IMR-90 (cell line): ENCODE data around the gene RERE. TPM values are rescaled to one million over a fixed set of nuclear protein-coding genes. Genes with fewer than 3 reads are reported as not detected.

Experiments used
- ATAC-seq: fragments of 200-7000 bp; cut with Tn5 transposase; 2 replicates; pipeline ENCODE4 v1.9.1; 2020; ENCODE audit warnings: low read depth, mild to moderate bottlenecking, moderate library complexity
- BruUV-seq: library from RNA; stranded (reverse); fragments of 400-500 nt; replicated peaks from 2 replicates; lab custom pipeline; 2021; lab: Mats Ljungman, UMichigan
- CTCF ChIA-PET: fragments of 300-600 bp; formaldehyde crosslinking; extraction: SDS; loops from one replicate; lab custom pipeline; 2021; ENCODE audit warnings: antibody characterized with exemption; lab: Yijun Ruan, JAX
- POLR2A ChIA-PET: fragments of 300-600 bp; sonication (Branson Sonifier 250); formaldehyde crosslinking; loops from one replicate; lab custom pipeline; 2022; ENCODE audit warnings: antibody characterized with exemption; ENCODE audit not compliant: unreplicated experiment; lab: Charles Lee
- DNase-seq: peaks from one replicate; pipeline ENCODE4 v3.0.0; 2013
- H2AFZ ChIP-seq: replicated peaks from 2 replicates; pipeline ENCODE3; 2013; ENCODE audit warnings: low read length, mild to moderate bottlenecking; ENCODE audit not compliant: poor library complexity
- H2AK5ac ChIP-seq: 2 replicates; pipeline ENCODE4 v1.6.1; 2013; ENCODE audit warnings: low read depth, low read length, inconsistent platforms
- H2AK9ac ChIP-seq: replicated peaks from 2 replicates; pipeline ENCODE3; 2013; ENCODE audit warnings: mild to moderate bottlenecking, low read depth, low read length, moderate library complexity; ENCODE audit not compliant: poor library complexity
- H2BK120ac ChIP-seq: 2 replicates; pipeline ENCODE4 v1.6.1; 2013; ENCODE audit warnings: low read depth, low read length, inconsistent platforms
- H2BK15ac ChIP-seq: 3 replicates; pipeline ENCODE4 v1.6.1; 2013; ENCODE audit warnings: low read depth, low read length, inconsistent platforms
- H2BK20ac ChIP-seq: 2 replicates; pipeline ENCODE4 v1.6.1; 2013; ENCODE audit warnings: low read depth, mild to moderate bottlenecking, inconsistent platforms, low read length, moderate library complexity
- H2BK5ac ChIP-seq: 2 replicates; pipeline ENCODE4 v1.6.1; 2013; ENCODE audit warnings: mild to moderate bottlenecking, low read depth, low read length, inconsistent platforms; ENCODE audit not compliant: poor library complexity, severe bottlenecking
- H3K14ac ChIP-seq: replicated peaks from 2 replicates; pipeline ENCODE4 v1.6.1; 2013; ENCODE audit warnings: low read depth, low read length, inconsistent platforms
- H3K18ac ChIP-seq: 2 replicates; pipeline ENCODE4 v1.6.1; 2013; ENCODE audit warnings: low read depth, low read length, control low read depth
- H3K23ac ChIP-seq: 2 replicates; pipeline ENCODE4 v1.6.1; 2013; ENCODE audit warnings: low read depth, low read length, inconsistent platforms
- H3K27ac ChIP-seq: 2 replicates; pipeline ENCODE4 v1.5.1; 2013; ENCODE audit warnings: mild to moderate bottlenecking, control low read depth, low read length; ENCODE audit not compliant: insufficient read depth
- H3K27me3 ChIP-seq: 2 replicates; pipeline ENCODE4 v1.6.1; 2013; ENCODE audit warnings: low read length; ENCODE audit not compliant: control insufficient read depth, insufficient read depth
- H3K36me3 ChIP-seq: 2 replicates; pipeline ENCODE4 v1.6.1; 2013; ENCODE audit warnings: low read length, mixed read lengths; ENCODE audit not compliant: control insufficient read depth, insufficient read depth
- H3K4ac ChIP-seq: 2 replicates; pipeline ENCODE4 v1.6.1; 2013; ENCODE audit warnings: low read depth, low read length, inconsistent platforms
- H3K4me1 ChIP-seq: 2 replicates; pipeline ENCODE4 v1.6.1; 2013; ENCODE audit warnings: low read length, mixed read lengths; ENCODE audit not compliant: control insufficient read depth, insufficient read depth
- H3K4me2 ChIP-seq: 2 replicates; pipeline ENCODE4 v1.6.1; 2013; ENCODE audit warnings: low read depth, mild to moderate bottlenecking, control low read depth, low read length, moderate library complexity
- H3K4me3 ChIP-seq: 2 replicates; pipeline ENCODE4 v1.5.1; 2013; ENCODE audit warnings: low read depth, mild to moderate bottlenecking, control low read depth, low read length, moderate library complexity; ENCODE audit not compliant: insufficient read depth
- H3K56ac ChIP-seq: 2 replicates; pipeline ENCODE4 v1.6.1; 2013; ENCODE audit warnings: low read length, inconsistent platforms; ENCODE audit not compliant: insufficient read depth; ENCODE audit errors: extremely low read depth
- H3K79me1 ChIP-seq, 2 experiments: 2 replicates each; pipeline ENCODE4 v1.6.1; 2013; ENCODE audit warnings: low read length in 2 of 2, inconsistent platforms in 1 of 2, low read depth in 1 of 2
- H3K9ac ChIP-seq: 2 replicates; pipeline ENCODE4 v1.6.1; 2013; ENCODE audit warnings: low read depth, low read length, control low read depth
- H3K9me1 ChIP-seq: 2 replicates; pipeline ENCODE4 v1.6.1; 2013; ENCODE audit warnings: low read length, inconsistent platforms; ENCODE audit not compliant: insufficient read depth
- H3K9me3 ChIP-seq: 2 replicates; pipeline ENCODE4 v1.6.1; 2013; ENCODE audit warnings: low read length; ENCODE audit not compliant: control insufficient read depth, insufficient read depth
- H4K20me1 ChIP-seq: 2 replicates; pipeline ENCODE4 v1.6.1; 2013; ENCODE audit warnings: low read length, inconsistent platforms; ENCODE audit not compliant: insufficient read depth
- H4K5ac ChIP-seq: 2 replicates; pipeline ENCODE4 v1.6.1; 2013; ENCODE audit warnings: mild to moderate bottlenecking, low read depth, low read length, control low read depth
- H4K8ac ChIP-seq, 2 experiments: 2 replicates each; pipeline ENCODE4 v1.6.1; 2013; ENCODE audit warnings: low read depth in 2 of 2, low read length in 2 of 2, control low read depth in 1 of 2, inconsistent platforms in 1 of 2
- H4K91ac ChIP-seq: 2 replicates; pipeline ENCODE4 v1.6.1; 2013; ENCODE audit warnings: low read depth, low read length, inconsistent platforms; ENCODE audit not compliant: insufficient read depth
- BHLHE40 ChIP-seq: fragments of 150-350 bp; IDR thresholded peaks from 2 replicates; pipeline ENCODE4 v1.6.1; 2016; ENCODE audit warnings: mild to moderate bottlenecking, low read depth, low read length
- ELK1 ChIP-seq: fragments of 150-350 bp; IDR thresholded peaks from 2 replicates; pipeline ENCODE4 v1.6.1; 2016; ENCODE audit warnings: low read depth, mild to moderate bottlenecking, low read length, moderate library complexity, borderline replicate concordance
- MAZ ChIP-seq: IDR thresholded peaks from 2 replicates; pipeline ENCODE4 v1.6.1; 2012; ENCODE audit warnings: low read depth, mild to moderate bottlenecking, low read length, improper control_type of control experiment, moderate library complexity, borderline replicate concordance
- NFE2L2 ChIP-seq: fragments of 150-350 bp; IDR thresholded peaks from 2 replicates; pipeline ENCODE4 v1.6.1; 2016; ENCODE audit warnings: low read depth, mild to moderate bottlenecking, low read length
- POLR2A ChIP-seq: IDR thresholded peaks from 2 replicates; pipeline ENCODE4 v1.6.1; 2012; ENCODE audit warnings: mild to moderate bottlenecking, low read depth, low read length
- RAD21 ChIP-seq: IDR thresholded peaks from 2 replicates; pipeline ENCODE4 v1.6.1; 2012; ENCODE audit warnings: low read length, improper control_type of control experiment
- WGBS, 2 experiments: methylation state at CpG; one replicate each; pipeline versions ENCODE4 v1.1.5 to v1.1.7; 2013; ENCODE audit warnings: missing lambda C conversion rate in 2 of 2; ENCODE audit not compliant: insufficient read length in 1 of 2; ENCODE audit errors: extremely low coverage in 2 of 2; 5-methylcytosine and 5-hydroxymethylcytosine counted together
- dilution Hi-C: fragments of 300-500 bp; cut with HindIII; formaldehyde crosslinking; loops from one replicate; pipeline ENCODE4 v1.14.3; 2018; ENCODE audit warnings: low sequenced_read_pairs; ENCODE audit not compliant: unreplicated experiment
- in situ Hi-C: fragments of 300-500 bp; cut with MboI; formaldehyde crosslinking; loops from 3 replicates; pipeline ENCODE4 v1.14.3; 2019; ENCODE audit warnings: low sequenced_read_pairs, inconsistent platforms, mixed read lengths
- intact Hi-C: fragments of 100-400 bp; cut with micrococcal nuclease; formaldehyde crosslinking; loops from 2 replicates; pipeline ENCODE4 v1.10.0; 2022
- polyA plus RNA-seq, 3 experiments: library from polyadenylated mRNA; depleted of rRNA; stranded (reverse); fragments of >200 nt; gene quantifications; 2 replicates each; pipeline ENCODE4 v1.2.3, GENCODE V29; 2012; ENCODE audit warnings: low replicate concordance in 1 of 3
- total RNA-seq: library from RNA; depleted of rRNA; stranded (reverse); fragments of >200 nt; gene quantifications from 2 replicates; pipeline ENCODE4 v1.2.3, GENCODE V29; 2012
- TF ChIP-seq, protein P1 (sequence below): fragments of 150-350 bp; IDR thresholded peaks from 2 replicates; pipeline ENCODE4 v1.6.1; 2017; ENCODE audit warnings: mild to moderate bottlenecking, antibody characterized with exemption, low read length, low read depth

RERE gene
- total and polyA plus RNA-seq, 2 of the 4 experiments (the other 2 are of a cell fraction), result 11.5 to 25.1 TPM

GRCh38 chr1:8752921-8753713 lies 64.3 kb downstream of the RERE start:
- H3K79me1 ChIP-seq, result peaks cover 12 to 14% of the 10 kb centered on the region in 2 experiments; a peak in 3 of 4 replicates
- no peak overlapping the region for H3K4me3 ChIP-seq
- no peak overlapping the region for H2AK9ac ChIP-seq
- DNase-seq, result no peak
- no peak overlapping the region for H3K4me2 ChIP-seq
- no peak overlapping the region for H3K14ac ChIP-seq
- H2AFZ ChIP-seq, result no peak overlapping the region
- H2BK20ac ChIP-seq, result no peak overlapping the region
- H2BK120ac ChIP-seq, result no peak overlapping the region
- no CpG with 5 or more reads among the region's 6 CpGs for WGBS, 2 experiments
- H4K5ac ChIP-seq, result no peak overlapping the region
- H4K20me1 ChIP-seq, result no peaks in the 10 kb centered on the region
- no peaks in the 10 kb centered on the region for H3K36me3 ChIP-seq
- H3K4me1 ChIP-seq, result peaks cover 3% of the 10 kb centered on the region; the same call in 1 of the 2 replicates
- H3K18ac ChIP-seq, result no peak overlapping the region
- ATAC-seq, result no peak
- POLR2A ChIA-PET, result no interaction called here
- no TSS peak for BruUV-seq
- dilution Hi-C loops (no loop called here), intact Hi-C loops (no loop called here), in situ Hi-C loops (no loop called here)
- no peak overlapping the region for H3K27ac ChIP-seq
- no peak overlapping the region for H2BK15ac ChIP-seq
- no peak overlapping the region for H3K56ac ChIP-seq
- H3K23ac ChIP-seq, result no peak overlapping the region
- H2AK5ac ChIP-seq, result no peak overlapping the region
- TF ChIP-seq POLR2A, result no peak
- no peak for TF ChIP-seq BHLHE40
- no peak for TF ChIP-seq MAZ
- no peak for TF ChIP-seq RAD21
- TF ChIP-seq, protein P1, sequence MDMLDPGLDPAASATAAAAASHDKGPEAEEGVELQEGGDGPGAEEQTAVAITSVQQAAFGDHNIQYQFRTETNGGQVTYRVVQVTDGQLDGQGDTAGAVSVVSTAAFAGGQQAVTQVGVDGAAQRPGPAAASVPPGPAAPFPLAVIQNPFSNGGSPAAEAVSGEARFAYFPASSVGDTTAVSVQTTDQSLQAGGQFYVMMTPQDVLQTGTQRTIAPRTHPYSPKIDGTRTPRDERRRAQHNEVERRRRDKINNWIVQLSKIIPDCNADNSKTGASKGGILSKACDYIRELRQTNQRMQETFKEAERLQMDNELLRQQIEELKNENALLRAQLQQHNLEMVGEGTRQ, result no peak
- TF ChIP-seq NFE2L2, result no peak
- TF ChIP-seq ELK1, result no peak
- no peaks in the 10 kb centered on the region for H3K27me3 ChIP-seq
- CTCF ChIA-PET, result interaction anchor here (0.7 to 1.2 kb wide), 2 partner anchors 11 to 13 kb away, joined by 3 to 5 read pairs; no protein-coding TSS in a partner anchor
- no peak overlapping the region for H4K91ac ChIP-seq
- H4K8ac ChIP-seq, result no peak overlapping the region
- no peak overlapping the region for H2BK5ac ChIP-seq
- H3K9ac ChIP-seq, result no peak overlapping the region
- no peak overlapping the region for H3K4ac ChIP-seq
- no peaks in the 10 kb centered on the region for H3K9me3 ChIP-seq
- H3K9me1 ChIP-seq, result peaks cover 3% of the 10 kb centered on the region; the same call in 1 of the 2 replicates
